KMS-11 (cell line): ENCODE results near the gene TFRC.
"Not testable (repeated sequence)": the region's sequence is repeated elsewhere in the genome, so short reads cannot be mapped to it uniquely, and the experiment has no call there.

Source experiments
- H2AFZ ChIP-seq: fragments of 200-600 bp; sonication (generic); 2 replicates; pipeline ENCODE4 v1.6.1; 2016; ENCODE audit warnings: antibody characterized with exemption, mixed run types, low read depth
- H3K27ac ChIP-seq: fragments of 200-600 bp; sonication (generic); 2 replicates; pipeline ENCODE4 v1.6.1; 2016; ENCODE audit warnings: mild to moderate bottlenecking, mixed run types
- H3K27me3 ChIP-seq: fragments of 200-600 bp; sonication (generic); 2 replicates; pipeline ENCODE4 v1.6.1; 2017; ENCODE audit warnings: mild to moderate bottlenecking, low read depth, mixed run types, moderate library complexity; ENCODE audit not compliant: insufficient read depth
- H3K36me3 ChIP-seq: fragments of 200-600 bp; sonication (generic); 2 replicates; pipeline ENCODE4 v1.6.1; 2017; ENCODE audit warnings: mild to moderate bottlenecking, mixed run types; ENCODE audit not compliant: insufficient read depth
- H3K4me1 ChIP-seq: fragments of 200-600 bp; sonication (generic); 2 replicates; pipeline ENCODE4 v1.6.1; 2016; ENCODE audit warnings: mild to moderate bottlenecking, low read depth, mixed run types; ENCODE audit not compliant: poor library complexity, severe bottlenecking
- H3K4me2 ChIP-seq: fragments of 200-600 bp; sonication (generic); 2 replicates; pipeline ENCODE4 v1.7.0; 2016; ENCODE audit warnings: mild to moderate bottlenecking, mixed run types
- H3K4me3 ChIP-seq: fragments of 200-600 bp; sonication (generic); IDR thresholded peaks from 2 replicates; pipeline ENCODE4 v1.6.1; 2017; ENCODE audit warnings: low read depth, low read length, mixed read lengths; ENCODE audit not compliant: insufficient read depth
- H3K79me2 ChIP-seq: fragments of 200-600 bp; sonication (generic); 2 replicates; pipeline ENCODE4 v1.6.1; 2016; ENCODE audit warnings: low read depth, mixed run types; ENCODE audit not compliant: insufficient read depth
- H3K9ac ChIP-seq: fragments of 200-600 bp; sonication (generic); 2 replicates; pipeline ENCODE4 v1.6.1; 2016; ENCODE audit warnings: mild to moderate bottlenecking, mixed run types
- H4K20me1 ChIP-seq: fragments of 200-600 bp; sonication (generic); 2 replicates; pipeline ENCODE4 v1.6.1; 2016; ENCODE audit warnings: mild to moderate bottlenecking, mixed run types; ENCODE audit not compliant: insufficient read depth
- TF ChIP-seq, protein P1 (sequence below): fragments of 200-600 bp; sonication (generic); conservative IDR thresholded peaks from 2 replicates; pipeline ENCODE4 v1.6.1; 2017; ENCODE audit warnings: low read depth, mild to moderate bottlenecking, antibody characterized with exemption, low read length, moderate library complexity, mixed read lengths

TFRC gene

DNA sequence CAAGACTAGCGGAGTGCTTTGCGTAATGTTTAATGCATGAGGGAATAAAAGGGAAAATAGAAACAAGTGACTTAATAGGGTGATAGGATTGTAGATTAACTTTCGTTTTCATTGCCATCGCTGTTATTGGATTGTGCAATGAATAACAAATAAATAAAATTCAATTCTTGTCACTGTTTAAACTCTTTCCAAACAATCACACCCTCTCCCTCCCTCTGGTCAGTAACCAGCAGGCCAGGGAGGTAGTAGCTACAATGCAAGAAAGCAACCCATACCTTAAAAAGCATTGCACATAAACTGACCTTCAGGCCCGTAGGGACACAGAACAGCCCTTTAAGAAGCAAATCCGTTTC lies 705 bp upstream of the TFRC start:
- H3K4me1 ChIP-seq: peaks cover 59% of the 10 kb centered on the region
- H3K4me3 ChIP-seq: no peak overlapping the region
- peaks cover 31% of the 10 kb centered on the region for H4K20me1 ChIP-seq
- H2AFZ ChIP-seq: peak overlapping the region; percentile 91
- peaks cover 5% of the 10 kb centered on the region; the same call in 1 of the 2 replicates for H3K36me3 ChIP-seq
- H3K4me2 ChIP-seq: peak overlapping the region; percentile 43
- peak overlapping the region; percentile 97; the same call in 1 of the 2 replicates for H3K9ac ChIP-seq
- TF ChIP-seq, protein P1, sequence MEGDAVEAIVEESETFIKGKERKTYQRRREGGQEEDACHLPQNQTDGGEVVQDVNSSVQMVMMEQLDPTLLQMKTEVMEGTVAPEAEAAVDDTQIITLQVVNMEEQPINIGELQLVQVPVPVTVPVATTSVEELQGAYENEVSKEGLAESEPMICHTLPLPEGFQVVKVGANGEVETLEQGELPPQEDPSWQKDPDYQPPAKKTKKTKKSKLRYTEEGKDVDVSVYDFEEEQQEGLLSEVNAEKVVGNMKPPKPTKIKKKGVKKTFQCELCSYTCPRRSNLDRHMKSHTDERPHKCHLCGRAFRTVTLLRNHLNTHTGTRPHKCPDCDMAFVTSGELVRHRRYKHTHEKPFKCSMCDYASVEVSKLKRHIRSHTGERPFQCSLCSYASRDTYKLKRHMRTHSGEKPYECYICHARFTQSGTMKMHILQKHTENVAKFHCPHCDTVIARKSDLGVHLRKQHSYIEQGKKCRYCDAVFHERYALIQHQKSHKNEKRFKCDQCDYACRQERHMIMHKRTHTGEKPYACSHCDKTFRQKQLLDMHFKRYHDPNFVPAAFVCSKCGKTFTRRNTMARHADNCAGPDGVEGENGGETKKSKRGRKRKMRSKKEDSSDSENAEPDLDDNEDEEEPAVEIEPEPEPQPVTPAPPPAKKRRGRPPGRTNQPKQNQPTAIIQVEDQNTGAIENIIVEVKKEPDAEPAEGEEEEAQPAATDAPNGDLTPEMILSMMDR: no peak
- H3K27ac ChIP-seq: peak overlapping the region; percentile 91
- H3K79me2 ChIP-seq: peaks cover 44% of the 10 kb centered on the region
- H3K27me3 ChIP-seq: no peaks in the 10 kb centered on the region

DNA sequence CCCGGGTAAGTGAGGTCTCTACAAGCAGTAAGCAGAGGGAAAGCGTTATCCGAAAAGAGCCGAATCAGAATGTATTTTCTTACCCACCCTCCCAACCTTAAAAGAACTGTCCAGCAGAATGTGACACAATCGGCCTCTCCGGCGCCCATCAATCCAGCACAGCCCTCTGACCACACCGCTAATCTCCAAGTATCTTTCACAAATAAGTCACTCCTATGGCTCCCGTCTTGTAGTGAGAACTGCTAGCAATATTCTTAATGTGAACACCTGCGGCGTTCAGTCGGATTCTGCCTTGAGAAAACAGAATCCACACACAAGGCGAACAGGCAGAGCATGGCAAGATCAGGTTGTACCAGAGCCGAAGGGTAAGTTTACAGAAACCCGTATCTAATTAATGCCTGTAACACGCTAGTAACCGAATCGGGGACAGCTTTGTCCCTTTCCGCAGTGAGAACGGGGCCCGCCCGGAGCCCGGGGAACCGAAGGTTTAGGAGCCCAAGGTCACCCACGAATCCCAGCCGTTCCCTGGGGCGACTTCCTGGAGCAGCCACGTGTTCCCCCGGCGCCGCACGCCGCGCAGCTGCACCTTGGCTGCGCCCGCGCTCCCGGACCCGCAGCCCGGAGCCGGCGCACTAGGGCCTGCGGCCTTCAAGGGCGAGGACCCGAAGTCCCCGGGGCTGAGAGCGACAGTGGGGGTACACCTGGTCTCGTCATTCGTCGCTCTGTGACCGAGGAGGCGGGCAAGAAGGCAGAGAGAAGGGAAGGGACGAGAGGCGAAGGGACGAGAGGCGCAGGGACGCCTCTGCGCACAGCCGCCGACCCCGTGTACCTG lies 672 bp downstream of the TFRC start:
- H3K4me2 ChIP-seq: peak overlapping the region; percentile 82
- H3K9ac ChIP-seq: peak overlapping the region; percentile 97
- H3K27ac ChIP-seq: peak overlapping the region; percentile 91
- H3K36me3 ChIP-seq: peaks cover 8% of the 10 kb centered on the region; the same call in 1 of the 2 replicates
- peak overlapping the region; percentile 52 for H3K4me3 ChIP-seq
- H2AFZ ChIP-seq: peak overlapping the region; percentile 91; the same call in 1 of the 2 replicates
- peaks cover 57% of the 10 kb centered on the region for H3K79me2 ChIP-seq
- peaks cover 69% of the 10 kb centered on the region for H3K4me1 ChIP-seq
- H4K20me1 ChIP-seq: peaks cover 42% of the 10 kb centered on the region
- TF ChIP-seq, protein P1: no peak
- H3K27me3 ChIP-seq: no peaks in the 10 kb centered on the region

DNA sequence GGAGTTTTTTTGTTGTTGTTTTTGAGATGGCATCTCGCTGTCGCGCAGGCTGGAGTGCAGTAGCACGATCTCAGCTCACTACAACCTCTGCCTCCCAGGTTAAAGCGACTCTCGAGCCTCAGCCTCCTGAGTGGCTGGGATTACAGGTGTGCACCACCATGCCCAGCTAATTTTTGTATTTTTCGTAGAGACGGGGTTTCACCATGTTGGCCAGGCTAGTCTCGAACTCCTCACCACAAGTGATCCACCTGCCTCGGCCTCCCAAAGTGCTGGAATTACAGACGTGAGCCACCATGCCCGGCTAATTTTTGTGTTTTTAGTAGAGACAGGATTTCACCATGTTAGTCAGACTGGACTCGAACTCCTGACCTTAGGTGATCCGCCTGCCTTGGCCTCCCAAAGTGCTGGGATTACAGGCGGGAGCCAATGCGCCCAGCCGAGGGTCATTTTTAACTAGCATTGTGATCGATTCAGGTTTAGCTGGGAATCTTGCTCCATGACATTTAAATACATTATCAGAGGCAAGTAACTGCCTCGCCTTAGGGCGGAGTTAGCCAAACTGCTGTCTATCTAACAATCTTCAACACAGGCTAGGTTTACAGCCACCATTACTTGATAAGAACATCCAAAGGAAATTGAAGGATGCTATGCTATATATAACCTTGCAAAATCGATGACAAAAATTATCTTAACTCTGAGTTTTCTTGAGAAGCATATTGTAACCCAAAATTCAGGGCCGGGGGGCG lies 1.6 kb downstream of the TFRC start:
- H4K20me1 ChIP-seq: peaks cover 51% of the 10 kb centered on the region
- peak overlapping the region; percentile 97 for H3K9ac ChIP-seq
- H3K4me2 ChIP-seq: peak overlapping the region; percentile 82
- not testable (repeated sequence) for H3K27me3 ChIP-seq, H2AFZ ChIP-seq
- H3K4me3 ChIP-seq: peak overlapping the region; percentile 52
- H3K79me2 ChIP-seq: peaks cover 67% of the 10 kb centered on the region
- H3K27ac ChIP-seq: peak overlapping the region; percentile 91; the same call in 1 of the 2 replicates
- peaks cover 67% of the 10 kb centered on the region for H3K4me1 ChIP-seq
- H3K36me3 ChIP-seq: peaks cover 13% of the 10 kb centered on the region; the same call in 1 of the 2 replicates

DNA sequence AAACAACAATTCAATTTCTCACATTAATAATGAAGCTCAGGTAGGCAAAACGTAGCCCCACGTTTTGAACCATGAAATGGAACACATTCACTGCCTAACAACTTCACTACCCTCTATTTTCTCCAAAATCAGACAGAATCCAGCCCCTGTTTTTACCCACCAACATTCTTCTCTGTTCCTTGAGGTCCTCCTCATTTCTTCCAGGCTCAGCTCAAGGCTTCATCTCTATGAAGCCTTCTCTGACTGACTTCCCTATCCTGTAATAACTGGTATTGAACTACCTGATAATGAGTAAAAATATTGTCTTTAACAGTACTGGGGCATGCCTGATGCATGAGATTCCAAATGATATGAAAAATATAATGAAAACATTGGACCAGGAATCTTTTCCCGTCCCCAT lies 2.2 kb downstream of the TFRC start:
- no peak overlapping the region for H2AFZ ChIP-seq
- H3K36me3 ChIP-seq: peaks cover 16% of the 10 kb centered on the region; the same call in 1 of the 2 replicates
- peaks cover 55% of the 10 kb centered on the region for H4K20me1 ChIP-seq
- H3K9ac ChIP-seq: peak overlapping the region; percentile 97; the same call in 1 of the 2 replicates
- peaks cover 73% of the 10 kb centered on the region for H3K79me2 ChIP-seq
- TF ChIP-seq, protein P1: no peak
- H3K4me3 ChIP-seq: no peak overlapping the region
- H3K4me2 ChIP-seq: peak overlapping the region; percentile 82
- H3K4me1 ChIP-seq: peaks cover 65% of the 10 kb centered on the region
- H3K27me3 ChIP-seq: no peaks in the 10 kb centered on the region
- no peak overlapping the region for H3K27ac ChIP-seq
